Activated CD8-positive, alpha-beta T cell treated with anti-CD3 and anti-CD28 coated beads for 36 hours (primary cell): ENCODE data around the gene SELP. TPM values are rescaled to one million over a fixed set of nuclear protein-coding genes. Genes with fewer than 3 reads are reported as not detected.
A peak's percentile ranks its signal among the peaks of the same experiment; 100 is the strongest.

Source experiments
- ATAC-seq: fragments of 200-7000 bp; cut with Tn5 transposase; one replicate; pipeline ENCODE4 v1.10.0; 2021; ENCODE audit warnings: mild to moderate bottlenecking, moderate library complexity
- CTCF ChIA-PET: fragments of 350-600 bp; sonication (Branson Sonifier 250); formaldehyde crosslinking; loops from one replicate; lab custom pipeline; 2021; ENCODE audit warnings: antibody characterized with exemption; lab: Charles Lee
- POLR2A ChIA-PET: fragments of 350-600 bp; sonication (Branson Sonifier 250); formaldehyde crosslinking; loops from one replicate; lab custom pipeline; 2021; ENCODE audit warnings: antibody characterized with exemption; lab: Charles Lee
- DNase-seq: peaks from one replicate; pipeline ENCODE4 v3.0.0-alpha.2; 2020
- H3K27ac Mint-ChIP-seq: one replicate; pipeline ENCODE4 v1.8.0; 2021; ENCODE audit warnings: mild to moderate bottlenecking, mixed read lengths
- H3K27me3 Mint-ChIP-seq: one replicate; pipeline ENCODE4 v1.8.0; 2021; ENCODE audit warnings: mixed read lengths
- H3K36me3 Mint-ChIP-seq: one replicate; pipeline ENCODE4 v1.8.0; 2021; ENCODE audit warnings: low read depth, mixed read lengths
- H3K4me1 Mint-ChIP-seq: one replicate; pipeline ENCODE4 v1.8.0; 2021; ENCODE audit warnings: low read depth, mixed read lengths
- H3K4me3 Mint-ChIP-seq: one replicate; pipeline ENCODE4 v1.8.0; 2021; ENCODE audit warnings: mild to moderate bottlenecking, moderate library complexity, mixed read lengths
- H3K9me3 Mint-ChIP-seq: one replicate; pipeline ENCODE4 v1.8.0; 2021; ENCODE audit warnings: mixed read lengths
- CTCF ChIP-seq: fragments of 200-600 bp; IDR thresholded peaks from one replicate; pipeline ENCODE4 v1.8.0; 2022; ENCODE audit warnings: antibody characterized with exemption, mild to moderate bottlenecking
- intact Hi-C: fragments of 100-400 bp; cut with micrococcal nuclease; formaldehyde crosslinking; loops from one replicate; pipeline ENCODE4 v1.10.0; 2022
- total RNA-seq, 2 experiments: library from RNA; stranded (reverse); gene quantifications; one replicate each; pipeline ENCODE4 v1.2.3, GENCODE V29; 2021

SELP gene
- total RNA-seq, 2 experiments from 2014 or later = 0.50 to 0.81 TPM

- Mint-ChIP-seq H3K36me3 (peaks cover 4% of the 10 kb centered on the region), H3K27me3 (no peaks in the 10 kb centered on the region), H3K4me3 (no peak overlapping the region), H3K9me3 (peaks cover 7% of the 10 kb centered on the region), H3K4me1 (peaks cover 33% of the 10 kb centered on the region), H3K27ac (peak overlapping the region; percentile 58)
- DNase-seq (no peak), ATAC-seq (peak; percentile 37)
- ChIA-PET CTCF (no interaction called here), POLR2A (interaction anchor here (1.9 kb wide), 1 partner anchor 26 kb away, joined by 5 read pairs; no protein-coding TSS in a partner anchor)
- intact Hi-C loops = no loop called here
- no peak for TF ChIP-seq CTCF
Measured at GRCh38 chr1:169648709-169649108, 18.8 kb upstream of the SELP start.

- Mint-ChIP-seq H3K27ac (peak overlapping the region; percentile 58), H3K36me3 (peaks cover 4% of the 10 kb centered on the region), H3K27me3 (no peaks in the 10 kb centered on the region), H3K4me1 (peaks cover 31% of the 10 kb centered on the region), H3K9me3 (peaks cover 7% of the 10 kb centered on the region), H3K4me3 (no peak overlapping the region)
- DNase-seq (no peak), ATAC-seq (no peak)
- intact Hi-C loops = no loop called here
- TF ChIP-seq CTCF = no peak
- POLR2A ChIA-PET = interaction anchor here (1.9 kb wide), 1 partner anchor 25 kb away, joined by 5 read pairs; no protein-coding TSS in a partner anchor
- CTCF ChIA-PET = interaction anchor here (1.1 kb wide), 1 partner anchor 28 kb away, joined by 3 read pairs; no protein-coding TSS in a partner anchor
Measured at GRCh38 chr1:169648187-169648586, 18.3 kb upstream of the SELP start.

- Mint-ChIP-seq H3K27ac (peak overlapping the region; percentile 58), H3K4me3 (no peak overlapping the region), H3K36me3 (peaks cover 4% of the 10 kb centered on the region), H3K9me3 (peaks cover 7% of the 10 kb centered on the region), H3K27me3 (no peaks in the 10 kb centered on the region), H3K4me1 (peaks cover 31% of the 10 kb centered on the region)
- intact Hi-C loops = no loop called here
- ATAC-seq (no peak), DNase-seq (no peak)
- ChIA-PET POLR2A (interaction anchor here (1.9 kb wide), 1 partner anchor 25 kb away, joined by 5 read pairs; no protein-coding TSS in a partner anchor), CTCF (interaction anchor here (0.6 to 1.1 kb wide), 3 partner anchors 10 to 61 kb away, joined by 3 to 4 read pairs (median 3); partner anchors contain the start of gene F5)
- no peak for TF ChIP-seq CTCF
Measured at GRCh38 chr1:169647512-169647911, 17.6 kb upstream of the SELP start.

GRCh38 chr1:169644297-169644696 lies 14.4 kb upstream of the SELP start:
- TF ChIP-seq CTCF = no peak
- intact Hi-C loops = no loop called here
- DNase-seq = no peak
- Mint-ChIP-seq H3K9me3 (peaks cover 5% of the 10 kb centered on the region), H3K36me3 (peaks cover 4% of the 10 kb centered on the region), H3K4me1 (peaks cover 25% of the 10 kb centered on the region), H3K4me3 (no peak overlapping the region), H3K27me3 (no peaks in the 10 kb centered on the region), H3K27ac (no peak overlapping the region)
- ChIA-PET CTCF (no interaction called here), POLR2A (no interaction called here)
- ATAC-seq = no peak

- peaks cover 24% of the 10 kb centered on the region for H3K9me3 Mint-ChIP-seq
- peaks cover 11% of the 10 kb centered on the region for H3K36me3 Mint-ChIP-seq
- no peak for ATAC-seq
- TF ChIP-seq CTCF = no peak
- ChIA-PET POLR2A (interaction anchor here (0.7 kb wide), 1 partner anchor 67 kb away, joined by 3 read pairs; no protein-coding TSS in a partner anchor), CTCF (interaction anchor here (0.7 to 3.7 kb wide), 3 partner anchors 18 to 78 kb away, joined by 3 to 15 read pairs (median 5); no protein-coding TSS in a partner anchor)
- intact Hi-C loops = no loop called here
- no peak overlapping the region for H3K27ac Mint-ChIP-seq
- no peak overlapping the region for H3K4me3 Mint-ChIP-seq
- no peak for DNase-seq
- H3K4me1 Mint-ChIP-seq = peaks cover 13% of the 10 kb centered on the region
- no peaks in the 10 kb centered on the region for H3K27me3 Mint-ChIP-seq
Measured at GRCh38 chr1:169634877-169635276, 5.0 kb upstream of the SELP start.
